SK-N-SH (cell line): ENCODE data around the gene KIF6. TPM values are rescaled to one million over a fixed set of nuclear protein-coding genes. Genes with fewer than 3 reads are reported as not detected.

ENCODE experiments used
- CTCF ChIA-PET: fragments of 300-600, 350-600 bp; formaldehyde crosslinking; extraction: SDS; loops from one replicate; lab custom pipeline; 2021; lab: Yijun Ruan, JAX
- POLR2A ChIA-PET: fragments of 350-600 bp; sonication (Branson Sonifier 250); formaldehyde crosslinking; extraction: SDS; loops from one replicate; lab custom pipeline; 2020; ENCODE audit warnings: antibody characterized with exemption, inconsistent platforms; lab: Yijun Ruan, JAX
- DNase-seq: peaks from one replicate; pipeline ENCODE4 v3.0.0; 2012
- H2AFZ ChIP-seq: fragments of 200-600 bp; sonication (generic); 2 replicates; pipeline ENCODE4 v1.8.1; 2016; ENCODE audit warnings: antibody characterized with exemption, mild to moderate bottlenecking, low read depth
- H3F3A ChIP-seq: fragments of 200-600 bp; sonication (generic); replicated peaks from 2 replicates; pipeline ENCODE3; 2016; ENCODE audit warnings: antibody characterized with exemption, mild to moderate bottlenecking; ENCODE audit not compliant: insufficient read depth
- H3K27ac ChIP-seq, 2 experiments: fragments of 200-500 bp in 1 of 2; fragments of 200-600 bp in 1 of 2; sonication (Bioruptor generic) in 1 of 2; sonication (generic), shearing (Covaris generic) in 1 of 2; 2 replicates each; pipeline versions ENCODE4 v1.5.1 to v1.6.1; 2014 to 2016; ENCODE audit warnings: low read depth in 2 of 2, inconsistent platforms in 1 of 2, low read length in 1 of 2, mild to moderate bottlenecking in 1 of 2, mixed read lengths in 1 of 2
- H3K27me3 ChIP-seq: fragments of 200-600 bp; sonication (generic), shearing (Covaris generic); 2 replicates; pipeline ENCODE4 v1.6.1; 2016; ENCODE audit warnings: mixed run types; ENCODE audit not compliant: insufficient read depth
- H3K36me3 ChIP-seq, 2 experiments: fragments of 200-500 bp in 1 of 2; fragments of 200-600 bp in 1 of 2; sonication (Bioruptor generic) in 1 of 2; sonication (generic) in 1 of 2; replicated peaks in 1 of 2; 2 replicates each; pipeline versions ENCODE3 to v1.5.1; 2014 to 2016; ENCODE audit warnings: low read length in 1 of 2, mild to moderate bottlenecking in 1 of 2; ENCODE audit not compliant: insufficient read depth in 2 of 2, control insufficient read depth in 1 of 2
- H3K4me1 ChIP-seq, 2 experiments: fragments of 200-500 bp in 1 of 2; fragments of 200-600 bp in 1 of 2; sonication (Bioruptor generic) in 1 of 2; sonication (generic), shearing (Covaris generic) in 1 of 2; 2 replicates each; pipeline versions ENCODE4 v1.5.1 to v1.6.1; 2014 to 2016; ENCODE audit warnings: low read depth in 1 of 2, low read length in 1 of 2, mixed run types in 1 of 2; ENCODE audit not compliant: insufficient read depth in 2 of 2, control insufficient read depth in 1 of 2
- H3K4me2 ChIP-seq: fragments of 200-600 bp; sonication (generic), shearing (Covaris generic); 2 replicates; pipeline ENCODE4 v1.6.1; 2017; ENCODE audit warnings: mixed run types
- H3K4me3 ChIP-seq, 2 experiments: fragments of 200-500 bp in 1 of 2; fragments of 200-600 bp in 1 of 2; sonication (Bioruptor generic) in 1 of 2; sonication (generic), shearing (Covaris generic) in 1 of 2; 2 replicates each; pipeline versions ENCODE4 v1.5.1 to v1.8.1; 2014 to 2016; ENCODE audit warnings: low read depth in 2 of 2, inconsistent platforms in 1 of 2, low read length in 1 of 2, mild to moderate bottlenecking in 1 of 2, mixed read lengths in 1 of 2, moderate library complexity in 1 of 2
- H3K79me2 ChIP-seq: fragments of 200-600 bp; sonication (generic); 2 replicates; pipeline ENCODE4 v1.8.1; 2017; ENCODE audit warnings: mild to moderate bottlenecking; ENCODE audit not compliant: insufficient read depth
- H3K9ac ChIP-seq: fragments of 200-600 bp; sonication (generic); 2 replicates; pipeline ENCODE4 v1.6.1; 2017; ENCODE audit warnings: mixed run types
- H3K9me2 ChIP-seq: fragments of 200-600 bp; sonication (generic); 2 replicates; pipeline ENCODE4 v1.6.1; 2017; ENCODE audit warnings: mixed run types
- H3K9me3 ChIP-seq: fragments of 200-600 bp; sonication (generic); 2 replicates; pipeline ENCODE4 v1.6.1; 2017; ENCODE audit warnings: mixed run types, mild to moderate bottlenecking, moderate library complexity
- H4K20me1 ChIP-seq: fragments of 200-600 bp; sonication (generic); 2 replicates; pipeline ENCODE4 v1.6.1; 2017; ENCODE audit warnings: mild to moderate bottlenecking, mixed run types; ENCODE audit not compliant: insufficient read depth
- EP300 ChIP-seq, 2 experiments: IDR thresholded peaks; 2 replicates each; pipeline versions ENCODE4 v1.4.0 to v1.6.1; 2012; ENCODE audit warnings: borderline replicate concordance in 1 of 2, low read depth in 1 of 2, low read length in 1 of 2
- FOSL2 ChIP-seq: IDR thresholded peaks from 2 replicates; pipeline ENCODE4 v1.4.0; 2012; ENCODE audit warnings: low read depth, mild to moderate bottlenecking, moderate library complexity, borderline replicate concordance
- GABPA ChIP-seq: IDR thresholded peaks from 2 replicates; pipeline ENCODE4 v1.4.0; 2012; ENCODE audit warnings: low read depth, mild to moderate bottlenecking
- GATA2 ChIP-seq: sonication (generic); formaldehyde crosslinking; IDR thresholded peaks from 2 replicates; pipeline ENCODE4 v1.5.0; 2020; ENCODE audit warnings: mild to moderate bottlenecking, missing genetic modification reagents
- IRF3 ChIP-seq: fragments of 150-350 bp; IDR thresholded peaks from 2 replicates; pipeline ENCODE4 v1.6.1; 2016; ENCODE audit warnings: mild to moderate bottlenecking, low read depth, low read length
- NRF1 ChIP-seq: IDR thresholded peaks from 2 replicates; pipeline ENCODE4 v1.6.1; 2012; ENCODE audit warnings: low read depth, mild to moderate bottlenecking, low read length
- RAD21 ChIP-seq: IDR thresholded peaks from 2 replicates; pipeline ENCODE4 v1.6.1; 2012; ENCODE audit warnings: mild to moderate bottlenecking, low read length
- RCOR1 ChIP-seq: fragments of 150-350 bp; IDR thresholded peaks from 2 replicates; pipeline ENCODE4 v1.6.1; 2017; ENCODE audit warnings: antibody characterized with exemption, low read length
- RFX5 ChIP-seq: IDR thresholded peaks from 2 replicates; pipeline ENCODE4 v1.6.1; 2012; ENCODE audit warnings: mild to moderate bottlenecking, improper control_type of control experiment, low read length
- SIN3A ChIP-seq: IDR thresholded peaks from 2 replicates; pipeline ENCODE4 v1.6.1; 2012; ENCODE audit warnings: low read depth, mild to moderate bottlenecking, low read length, moderate library complexity, borderline replicate concordance
- SMC3 ChIP-seq: IDR thresholded peaks from 2 replicates; pipeline ENCODE4 v1.6.1; 2012; ENCODE audit warnings: low read depth, low read length, improper control_type of control experiment
- TEAD4 ChIP-seq: IDR thresholded peaks from 2 replicates; pipeline ENCODE4 v1.4.0; 2012; ENCODE audit warnings: mild to moderate bottlenecking, borderline replicate concordance; ENCODE audit not compliant: insufficient read depth
- YY1 ChIP-seq: IDR thresholded peaks from 2 replicates; pipeline ENCODE4 v1.4.0; 2012; ENCODE audit warnings: low read depth, mild to moderate bottlenecking
- WGBS: methylation state at CpG from one replicate; pipeline ENCODE4 v1.1.6; 2017; ENCODE audit warnings: low lambda C conversion rate; 5-methylcytosine and 5-hydroxymethylcytosine counted together
- polyA plus RNA-seq, 3 experiments: library from polyadenylated mRNA; depleted of rRNA; stranded (reverse); fragments of >200 nt; gene quantifications; 2 replicates each; pipeline ENCODE4 v1.2.3, GENCODE V29; 2012
- TF ChIP-seq, protein P1 (sequence below): IDR thresholded peaks from 2 replicates; pipeline ENCODE4; 2012
- TF ChIP-seq, protein P2 (sequence below): fragments of 200-600 bp; sonication (generic); IDR thresholded peaks from 2 replicates; pipeline ENCODE4 v1.6.1; 2017; ENCODE audit warnings: antibody characterized with exemption, mild to moderate bottlenecking, moderate library complexity

KIF6 gene
- polyA plus RNA-seq, 1 of the 3 experiments (the other 2 are of a cell fraction): 0.13 TPM

DNA sequence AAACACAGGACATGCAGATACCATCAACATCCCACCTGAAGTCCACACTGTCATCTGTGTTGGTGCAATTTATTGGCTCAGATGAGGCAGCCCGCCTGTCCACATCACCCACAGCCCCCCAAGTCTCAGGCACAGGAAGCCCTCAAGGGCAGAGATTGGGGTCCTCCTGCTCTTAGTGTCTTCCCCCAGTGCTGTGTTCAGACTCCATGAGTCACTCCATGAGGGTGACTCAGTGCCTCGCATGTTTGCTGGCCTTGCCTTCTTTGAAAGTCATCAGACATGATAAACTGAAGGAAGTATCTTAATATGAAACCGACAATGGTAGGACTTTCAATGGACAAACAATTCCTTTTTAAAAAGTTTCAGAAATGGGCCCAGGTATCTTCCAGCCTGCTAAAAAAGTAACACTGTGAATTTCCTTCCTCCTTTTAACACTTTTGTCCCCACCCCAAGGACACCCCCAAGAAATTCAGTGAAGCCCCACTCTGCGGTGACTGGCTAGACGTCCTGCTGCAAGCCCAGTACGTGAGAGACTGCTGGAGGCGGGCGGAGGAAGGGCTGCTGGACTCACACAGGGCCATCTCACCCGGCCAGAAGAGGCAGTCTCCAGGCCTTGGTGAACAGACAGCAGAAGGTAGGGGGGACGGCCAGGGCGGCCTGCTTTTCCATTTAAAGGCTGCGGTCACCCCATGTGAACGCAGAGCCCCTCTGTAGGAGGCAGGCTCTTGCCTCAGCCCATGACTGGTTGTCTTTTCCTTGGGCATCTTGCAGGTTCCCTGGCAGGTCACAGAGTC, 359.7 kb downstream of the KIF6 start:
- no peaks in the 10 kb centered on the region for H3K36me3 ChIP-seq
- ChIA-PET CTCF (interaction anchor here (0.9 to 1.7 kb wide), 3 partner anchors 11 to 528 kb away, joined by 3 to 4 read pairs (median 3); no protein-coding TSS in a partner anchor), POLR2A (no interaction called here)
- no peak for TF ChIP-seq IRF3
- TF ChIP-seq GABPA: no peak
- TF ChIP-seq SIN3A: no peak
- TF ChIP-seq RFX5: no peak
- TF ChIP-seq RAD21: no peak
- TF ChIP-seq GATA2: no peak
- TF ChIP-seq FOSL2: no peak
- TF ChIP-seq YY1: no peak
- no peak for TF ChIP-seq SMC3
- TF ChIP-seq, protein P1, sequence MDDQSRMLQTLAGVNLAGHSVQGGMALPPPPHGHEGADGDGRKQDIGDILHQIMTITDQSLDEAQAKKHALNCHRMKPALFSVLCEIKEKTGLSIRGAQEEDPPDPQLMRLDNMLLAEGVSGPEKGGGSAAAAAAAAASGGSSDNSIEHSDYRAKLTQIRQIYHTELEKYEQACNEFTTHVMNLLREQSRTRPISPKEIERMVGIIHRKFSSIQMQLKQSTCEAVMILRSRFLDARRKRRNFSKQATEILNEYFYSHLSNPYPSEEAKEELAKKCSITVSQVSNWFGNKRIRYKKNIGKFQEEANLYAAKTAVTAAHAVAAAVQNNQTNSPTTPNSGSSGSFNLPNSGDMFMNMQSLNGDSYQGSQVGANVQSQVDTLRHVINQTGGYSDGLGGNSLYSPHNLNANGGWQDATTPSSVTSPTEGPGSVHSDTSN: no peak
- TF ChIP-seq TEAD4: no peak
- TF ChIP-seq, protein P2, sequence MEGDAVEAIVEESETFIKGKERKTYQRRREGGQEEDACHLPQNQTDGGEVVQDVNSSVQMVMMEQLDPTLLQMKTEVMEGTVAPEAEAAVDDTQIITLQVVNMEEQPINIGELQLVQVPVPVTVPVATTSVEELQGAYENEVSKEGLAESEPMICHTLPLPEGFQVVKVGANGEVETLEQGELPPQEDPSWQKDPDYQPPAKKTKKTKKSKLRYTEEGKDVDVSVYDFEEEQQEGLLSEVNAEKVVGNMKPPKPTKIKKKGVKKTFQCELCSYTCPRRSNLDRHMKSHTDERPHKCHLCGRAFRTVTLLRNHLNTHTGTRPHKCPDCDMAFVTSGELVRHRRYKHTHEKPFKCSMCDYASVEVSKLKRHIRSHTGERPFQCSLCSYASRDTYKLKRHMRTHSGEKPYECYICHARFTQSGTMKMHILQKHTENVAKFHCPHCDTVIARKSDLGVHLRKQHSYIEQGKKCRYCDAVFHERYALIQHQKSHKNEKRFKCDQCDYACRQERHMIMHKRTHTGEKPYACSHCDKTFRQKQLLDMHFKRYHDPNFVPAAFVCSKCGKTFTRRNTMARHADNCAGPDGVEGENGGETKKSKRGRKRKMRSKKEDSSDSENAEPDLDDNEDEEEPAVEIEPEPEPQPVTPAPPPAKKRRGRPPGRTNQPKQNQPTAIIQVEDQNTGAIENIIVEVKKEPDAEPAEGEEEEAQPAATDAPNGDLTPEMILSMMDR: no peak
- TF ChIP-seq EP300 (IDR thresholded peaks at IDR 0.05; ENCODE audit: borderline replicate concordance in 1 of 2, low read depth in 1 of 2, low read length in 1 of 2): no peak
- TF ChIP-seq NRF1: no peak
- no peak for TF ChIP-seq RCOR1
- H4K20me1 ChIP-seq: no peaks in the 10 kb centered on the region
- H3K4me1 ChIP-seq: peaks cover 0 to 29% of the 10 kb centered on the region in 2 experiments; a peak in 1 of 4 replicates
- H3K79me2 ChIP-seq: no peaks in the 10 kb centered on the region
- H3K9ac ChIP-seq: no peak overlapping the region
- no peak overlapping the region for H3K4me3 ChIP-seq
- no peak overlapping the region for H3K27ac ChIP-seq
- no peaks in the 10 kb centered on the region for H3K9me2 ChIP-seq
- 76% methylated on average over 13 of the region's 13 CpGs for WGBS
- no peaks in the 10 kb centered on the region for H3F3A ChIP-seq
- no peak for DNase-seq
- H3K9me3 ChIP-seq: no peaks in the 10 kb centered on the region
- H3K4me2 ChIP-seq: no peak overlapping the region
- no peaks in the 10 kb centered on the region for H3K27me3 ChIP-seq
- no peak overlapping the region for H2AFZ ChIP-seq
